Renal cortex interstitium (tissue), 15 donors: Measurements from ENCODE around the gene SERINC5. TPM values are rescaled to one million over a fixed set of nuclear protein-coding genes. Genes with fewer than 3 reads are reported as not detected.
"Not testable (repeated sequence)": the region's sequence is repeated elsewhere in the genome, so short reads cannot be mapped to it uniquely, and the experiment has no call there.

Experiments
- DNase-seq, 11 donors: peaks; one replicate each; pipeline ENCODE4 v3.0.0-alpha.2; 2013; ENCODE audit warnings: low read depth in 9 of 11, low spot score in 4 of 11; ENCODE audit errors: extremely low read depth in 1 of 11
- long read RNA-seq, 16 experiments: transcript quantifications; one replicate each; lab custom pipeline, GENCODE V29; 2026
- polyA plus RNA-seq, 3 donors: library from polyadenylated mRNA; unstranded; fragments of 120-200 nt; gene quantifications; one replicate each; pipeline ENCODE4 v1.2.1, GENCODE V29; 2013; ENCODE audit not compliant: insufficient read length in 3 of 3

The SERINC5 gene
- 10 to 100 TPM; 44.7 to 57.2 (median 55.5) TPM for polyA plus RNA-seq
- long read RNA-seq, donor 1, full-length matches to known transcripts: 7 of 7 reads
- long read RNA-seq, donor 1, partial matches to known transcripts: 0 of 7 reads
- long read RNA-seq, donor 1, other reads (novel, unspliced or antisense): 0 of 7 reads
- long read RNA-seq, donor 2, full-length matches to known transcripts: 10 of 10 reads
- long read RNA-seq, donor 2, partial matches to known transcripts: 0 of 10 reads
- long read RNA-seq, donor 2, other reads (novel, unspliced or antisense): 0 of 10 reads
- long read RNA-seq, donor 3, full-length matches to known transcripts: 16 of 21 reads
- long read RNA-seq, donor 3, partial matches to known transcripts: 5 of 21 reads
- long read RNA-seq, donor 3, other reads (novel, unspliced or antisense): 0 of 21 reads
- long read RNA-seq, donor 4, full-length matches to known transcripts: 8 of 8 reads
- long read RNA-seq, donor 4, partial matches to known transcripts: 0 of 8 reads
- long read RNA-seq, donor 4, other reads (novel, unspliced or antisense): 0 of 8 reads
- long read RNA-seq, donor 5: 0 reads
- long read RNA-seq, donor 6, full-length matches to known transcripts: 22 of 22 reads
- long read RNA-seq, donor 6, partial matches to known transcripts: 0 of 22 reads
- long read RNA-seq, donor 6, other reads (novel, unspliced or antisense): 0 of 22 reads
- long read RNA-seq, donor 7, full-length matches to known transcripts: 13 of 32 reads
- long read RNA-seq, donor 7, partial matches to known transcripts: 19 of 32 reads
- long read RNA-seq, donor 7, other reads (novel, unspliced or antisense): 0 of 32 reads
- long read RNA-seq, donor 8: 0 reads
- long read RNA-seq, donor 9, full-length matches to known transcripts: 12 of 21 reads
- long read RNA-seq, donor 9, partial matches to known transcripts: 9 of 21 reads
- long read RNA-seq, donor 9, other reads (novel, unspliced or antisense): 0 of 21 reads
- long read RNA-seq, donor 10, full-length matches to known transcripts: 15 of 15 reads
- long read RNA-seq, donor 10, partial matches to known transcripts: 0 of 15 reads
- long read RNA-seq, donor 10, other reads (novel, unspliced or antisense): 0 of 15 reads
- long read RNA-seq, donor 11, full-length matches to known transcripts: 7 of 7 reads
- long read RNA-seq, donor 11, partial matches to known transcripts: 0 of 7 reads
- long read RNA-seq, donor 11, other reads (novel, unspliced or antisense): 0 of 7 reads
- long read RNA-seq, donor 12, full-length matches to known transcripts: 6 of 6 reads
- long read RNA-seq, donor 12, partial matches to known transcripts: 0 of 6 reads
- long read RNA-seq, donor 12, other reads (novel, unspliced or antisense): 0 of 6 reads
- long read RNA-seq, donor 13: 0 reads
- long read RNA-seq, donor 14, full-length matches to known transcripts: 5 of 5 reads
- long read RNA-seq, donor 14, partial matches to known transcripts: 0 of 5 reads
- long read RNA-seq, donor 14, other reads (novel, unspliced or antisense): 0 of 5 reads
- long read RNA-seq, donor 15, full-length matches to known transcripts: 4 of 4 reads
- long read RNA-seq, donor 15, partial matches to known transcripts: 0 of 4 reads
- long read RNA-seq, donor 15, other reads (novel, unspliced or antisense): 0 of 4 reads
- long read RNA-seq, donor 16, full-length matches to known transcripts: 25 of 32 reads
- long read RNA-seq, donor 16, partial matches to known transcripts: 7 of 32 reads
- long read RNA-seq, donor 16, other reads (novel, unspliced or antisense): 0 of 32 reads

GRCh38 chr5:80255811-80256712, at the start of gene SERINC5:
Gene SERINC5, minus strand, starts transcription at chr5:80256048. Its CDS starts 126 bp downstream, at chr5:80255922.
- peak in 6 of 11 donors; percentile 70 to 79 (median 75) for DNase-seq

GRCh38 chr5:80302636-80303035, 46.8 kb upstream of the SERINC5 start:
- DNase-seq: no peak

- DNase-seq: not testable (repeated sequence)
These were observed 45.5 kb upstream of the SERINC5 start for GRCh38 chr5:80301342-80301741.

- DNase-seq: not testable (repeated sequence)
These were observed 44.9 kb upstream of the SERINC5 start for GRCh38 chr5:80300796-80301195.

- DNase-seq: no peak
These were observed 44.3 kb upstream of the SERINC5 start for GRCh38 chr5:80300125-80300524.

GRCh38 chr5:80299601-80300000, 43.8 kb upstream of the SERINC5 start:
- no peak for DNase-seq

GRCh38 chr5:80296121-80296520, 40.3 kb upstream of the SERINC5 start:
- no peak for DNase-seq

GRCh38 chr5:80291761-80292160, 35.9 kb upstream of the SERINC5 start:
- DNase-seq: no peak

- no peak for DNase-seq
These were observed 33.5 kb upstream of the SERINC5 start for GRCh38 chr5:80289320-80289719.

- DNase-seq: no peak
These were observed 32.3 kb upstream of the SERINC5 start for GRCh38 chr5:80288177-80288576.

- DNase-seq: no peak
These were observed 28.9 kb upstream of the SERINC5 start for GRCh38 chr5:80284720-80285119.

- no peak for DNase-seq
These were observed 27.5 kb upstream of the SERINC5 start for GRCh38 chr5:80283360-80283759.

GRCh38 chr5:80282054-80282453, 26.2 kb upstream of the SERINC5 start:
- no peak for DNase-seq

- no peak for DNase-seq
These were observed 21.3 kb upstream of the SERINC5 start for GRCh38 chr5:80277191-80277590.

GRCh38 chr5:80276186-80276585, 20.3 kb upstream of the SERINC5 start:
- DNase-seq: no peak

- DNase-seq: peak in 3 of 11 donors; percentile 31 to 47 (median 47)
These were observed 19.5 kb upstream of the SERINC5 start for GRCh38 chr5:80275347-80275746.

- not testable (repeated sequence) for DNase-seq
These were observed 14.7 kb upstream of the SERINC5 start for GRCh38 chr5:80270543-80270942.
